Stimulated activated CD4-positive, alpha-beta T cell treated with anti-CD3 and anti-CD28 coated beads, TNF-alpha, amount 100 ng/mL, for 4 hours (primary cell): ENCODE results near the gene LRGUK.
"Not testable (repeated sequence)": the region's sequence is repeated elsewhere in the genome, so short reads cannot be mapped to it uniquely, and the experiment has no call there.

Experiments
- DNase-seq, 3 experiments: peaks; one replicate each; pipeline ENCODE4 v3.0.0-alpha.2; 2020; ENCODE audit warnings: low read depth in 3 of 3

Gene LRGUK

DNA sequence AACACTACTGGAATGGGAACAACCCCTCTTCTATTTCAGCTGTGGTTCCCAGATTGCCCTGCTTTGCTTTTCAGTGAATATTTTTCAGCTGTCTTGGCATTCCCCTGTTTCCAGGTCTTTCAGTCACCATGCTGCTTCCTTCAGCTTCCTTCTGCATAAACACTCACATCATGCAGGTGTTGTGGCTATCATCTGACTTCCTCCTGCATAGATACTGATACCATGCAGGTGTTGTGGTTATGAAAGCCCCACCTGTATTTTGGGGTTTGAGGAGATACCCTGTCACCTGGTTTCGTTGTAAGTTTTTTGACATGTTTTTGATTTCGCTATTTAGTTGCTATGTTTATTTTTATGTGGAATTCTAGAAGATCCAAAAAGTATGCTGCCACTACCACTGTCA, 118.1 kb downstream of the LRGUK start:
- no peak for DNase-seq

DNA sequence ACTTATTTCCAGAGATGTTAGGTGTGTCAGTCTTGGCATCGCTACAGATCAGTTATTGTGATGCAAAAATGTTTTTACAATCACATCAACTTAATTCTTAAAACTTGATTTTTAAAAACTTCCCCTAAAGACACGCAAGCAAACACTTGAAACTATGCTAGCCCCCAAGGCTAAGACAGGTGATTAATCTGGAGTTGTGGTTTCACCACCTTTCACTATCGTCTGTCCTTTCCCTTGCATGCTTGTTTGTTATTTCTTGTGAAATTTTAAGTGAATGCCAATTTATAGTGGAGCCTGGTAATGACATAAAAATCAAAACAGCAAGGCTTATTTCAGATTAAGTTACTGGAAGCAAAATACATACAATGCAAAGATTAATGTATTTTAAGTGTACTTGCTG, 119.2 kb downstream of the LRGUK start:
- DNase-seq, result no peak

DNA sequence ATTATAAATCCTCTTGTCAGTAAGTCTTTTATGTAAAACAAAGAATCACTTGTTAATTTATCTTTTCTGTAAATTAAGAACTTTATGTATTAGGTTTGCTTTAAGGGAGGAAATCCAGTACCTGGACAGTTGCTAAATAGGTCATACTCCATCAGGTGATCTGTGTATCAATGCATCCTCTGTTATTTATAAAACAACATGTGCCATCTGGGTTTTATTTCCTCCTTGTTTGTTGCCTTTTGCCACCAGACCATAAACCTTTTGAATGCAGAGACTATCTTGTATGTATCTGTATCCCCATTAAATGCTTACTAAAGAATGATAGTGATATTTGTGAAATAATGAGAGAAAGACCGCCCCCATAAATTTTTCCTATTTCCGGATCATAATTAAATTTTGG, 119.6 kb downstream of the LRGUK start:
- no peak for DNase-seq

DNA sequence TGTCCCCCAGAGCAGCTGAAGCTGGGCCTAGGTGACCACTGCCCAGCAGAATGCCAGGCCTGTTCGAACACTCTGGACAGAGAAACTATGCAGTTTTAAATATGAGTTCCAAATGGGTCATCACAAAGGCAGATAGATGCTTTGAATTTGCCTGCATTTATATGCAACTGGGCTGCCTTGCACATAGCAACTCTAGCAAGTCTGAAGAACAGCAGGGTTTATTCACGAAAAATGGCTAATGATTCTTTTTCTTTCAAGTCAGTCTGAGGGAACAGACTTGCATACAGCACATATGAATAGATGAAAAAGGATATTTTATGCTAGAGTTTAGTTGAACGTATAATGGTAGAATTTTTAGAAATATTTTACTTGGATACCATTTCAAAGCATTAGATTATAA, 121.1 kb downstream of the LRGUK start:
- DNase-seq, result no peak

DNA sequence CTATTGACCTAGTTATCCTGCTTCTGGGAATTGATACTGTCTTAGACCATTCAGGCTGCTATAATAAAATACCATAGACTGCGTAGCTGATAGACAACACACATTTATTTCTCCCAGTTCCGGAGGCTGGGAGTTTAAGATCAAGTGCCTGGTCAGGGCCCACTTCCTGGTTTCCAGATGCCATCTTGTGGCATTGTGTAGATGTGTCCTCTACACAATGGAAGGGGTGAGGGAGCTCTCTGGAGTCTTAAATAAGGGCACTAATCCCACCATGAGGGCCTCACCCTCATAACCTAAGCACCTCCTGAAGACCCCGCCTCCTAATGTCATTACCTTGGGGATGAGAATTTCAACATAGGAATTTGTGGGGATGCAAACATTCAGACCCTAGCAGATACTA, 127.2 kb downstream of the LRGUK start:
- no peak for DNase-seq

DNA sequence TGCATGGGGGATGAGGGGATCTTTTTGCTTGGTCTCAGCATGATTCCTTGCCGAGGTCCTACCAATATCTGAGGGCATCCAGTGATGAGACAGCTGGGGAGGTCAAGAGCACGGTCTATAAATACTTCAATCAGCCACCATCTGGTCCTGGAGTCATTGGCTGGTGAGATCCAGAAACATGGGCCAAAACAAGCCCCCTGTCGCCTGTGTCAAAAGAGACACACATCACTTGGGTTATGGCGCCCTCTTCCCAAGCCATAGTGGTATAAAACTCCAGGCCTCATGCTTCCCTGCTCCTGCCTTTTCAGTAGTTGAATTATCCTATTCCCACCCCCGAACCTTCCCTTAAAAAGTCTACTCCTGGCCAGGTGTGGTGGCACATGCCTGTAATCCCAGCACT, 128.7 kb downstream of the LRGUK start:
- DNase-seq, result no peak

DNA sequence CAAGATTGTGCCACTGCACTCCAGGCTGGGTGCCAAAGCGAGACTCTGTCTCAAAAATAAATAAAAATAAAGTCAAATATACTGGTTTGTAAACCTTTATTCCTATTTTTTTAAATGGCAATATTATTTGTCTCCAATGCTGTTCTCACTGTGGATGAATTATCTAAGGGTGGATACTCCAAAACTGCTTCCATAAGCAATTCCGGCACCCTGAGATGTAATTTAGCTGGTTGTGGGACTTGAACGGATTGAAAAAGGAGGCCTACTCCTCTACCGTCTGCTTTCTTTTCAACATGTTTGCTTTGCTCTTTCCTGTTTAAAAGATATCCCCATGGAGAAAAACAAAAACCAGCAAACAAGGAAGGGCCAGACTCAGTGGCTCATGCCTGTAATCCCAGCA, 135.2 kb downstream of the LRGUK start:
- no peak for DNase-seq

DNA sequence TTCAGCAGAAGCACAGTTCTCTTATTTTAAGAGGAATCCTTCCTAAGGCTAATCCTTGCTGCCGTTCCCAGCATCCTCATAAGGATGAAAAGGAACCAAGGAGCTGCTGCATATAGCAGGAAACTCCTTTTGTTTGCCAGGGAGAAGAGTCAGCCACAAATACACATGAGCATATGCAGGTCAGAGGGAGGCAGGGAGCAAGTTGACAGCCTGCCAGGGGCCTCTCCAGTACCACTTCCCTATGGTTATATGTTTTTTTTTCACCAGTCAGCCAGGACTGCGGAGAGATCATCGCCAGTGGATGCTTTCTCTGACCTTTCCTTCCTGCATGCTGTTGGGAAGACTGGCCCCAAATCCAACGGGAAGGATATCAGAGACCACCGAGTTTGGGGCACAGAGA, 149.8 kb downstream of the LRGUK start:
- no peak for DNase-seq

DNA sequence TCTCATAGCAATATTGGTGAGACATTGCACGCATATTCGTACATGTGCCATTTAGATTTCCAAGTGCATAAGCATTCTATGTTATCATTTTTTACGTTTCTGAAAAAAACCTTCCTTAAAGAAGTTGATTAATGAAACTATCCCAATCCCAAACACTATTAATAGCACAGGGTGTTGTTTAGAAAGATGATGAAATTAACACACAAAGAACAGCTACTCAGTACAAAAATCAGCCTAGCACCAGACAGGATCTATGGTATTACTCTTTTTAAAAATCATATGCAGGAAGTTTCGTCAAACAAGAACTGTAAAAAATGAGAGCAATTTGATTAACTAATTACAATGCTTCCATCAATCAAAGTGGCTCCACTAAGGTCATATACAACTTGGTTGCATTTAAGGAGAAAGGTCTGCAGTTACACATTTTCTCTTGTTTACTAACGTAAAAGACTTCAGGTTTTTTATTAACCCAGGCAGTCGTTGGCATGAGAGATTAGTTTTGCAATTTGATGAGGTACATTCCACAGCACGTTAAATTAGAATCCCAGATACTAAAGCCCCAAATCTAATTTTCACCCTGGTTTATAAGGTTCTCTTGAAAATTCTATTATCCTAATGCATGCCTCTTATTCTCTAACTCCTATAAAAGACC, 151.5 kb downstream of the LRGUK start:
- DNase-seq, result no peak

DNA sequence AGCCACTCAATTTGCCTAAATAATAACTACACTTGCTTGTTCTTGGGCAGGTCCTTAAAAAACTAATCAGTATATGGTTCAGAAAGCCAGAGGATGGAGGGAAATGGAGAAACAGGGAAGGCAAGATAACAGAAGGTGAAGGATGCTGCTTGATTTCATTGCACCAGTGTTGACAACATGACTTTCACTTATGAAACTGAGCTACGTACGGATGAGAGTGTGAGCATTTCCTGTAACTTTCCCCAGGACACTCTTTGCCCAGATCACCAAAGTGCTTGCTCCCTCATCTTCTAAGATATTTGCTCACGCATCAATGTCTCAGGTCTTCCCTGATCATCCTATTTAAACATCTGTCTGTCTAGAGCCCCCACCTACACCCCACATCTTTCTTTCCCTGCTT, 152.2 kb downstream of the LRGUK start:
- DNase-seq, result no peak

DNA sequence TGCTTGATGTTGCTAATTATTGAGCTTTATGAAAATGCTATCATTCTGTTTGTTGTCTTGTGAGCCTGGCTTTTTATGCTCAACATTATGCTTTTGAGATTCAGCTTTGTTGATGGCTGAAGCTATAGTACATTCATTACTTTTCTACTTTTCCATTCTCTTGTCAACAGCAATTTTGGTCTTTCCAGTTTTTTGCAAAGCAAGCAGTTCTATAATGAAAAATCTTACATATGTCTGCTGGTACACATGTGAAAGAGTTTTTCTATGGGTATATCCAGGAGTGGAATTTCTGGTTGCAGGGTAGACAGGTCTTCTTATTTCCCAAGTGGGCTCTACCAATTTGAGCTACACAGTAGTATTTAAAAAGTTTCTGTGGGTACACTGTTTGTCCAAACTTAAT, 152.8 kb downstream of the LRGUK start:
- DNase-seq, result no peak

DNA sequence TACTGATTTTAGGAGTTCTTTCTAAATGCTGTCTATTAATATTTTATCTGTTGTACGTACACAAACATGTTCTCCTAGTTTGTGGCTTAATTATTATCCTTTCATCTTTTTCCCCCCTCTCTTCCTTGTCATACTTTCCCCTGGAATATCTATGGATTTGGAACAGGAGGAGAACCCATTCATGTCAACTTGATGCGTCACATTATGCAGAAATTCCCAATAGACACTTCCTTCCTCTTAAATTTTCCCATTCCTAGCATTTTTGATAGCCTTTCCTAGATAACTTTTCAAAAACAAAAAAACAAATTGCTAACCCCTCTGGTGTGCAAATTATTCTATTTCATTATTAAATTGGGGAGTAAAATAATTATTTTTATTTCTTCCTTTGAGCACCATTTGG, 153.4 kb downstream of the LRGUK start:
- DNase-seq, result no peak

DNA sequence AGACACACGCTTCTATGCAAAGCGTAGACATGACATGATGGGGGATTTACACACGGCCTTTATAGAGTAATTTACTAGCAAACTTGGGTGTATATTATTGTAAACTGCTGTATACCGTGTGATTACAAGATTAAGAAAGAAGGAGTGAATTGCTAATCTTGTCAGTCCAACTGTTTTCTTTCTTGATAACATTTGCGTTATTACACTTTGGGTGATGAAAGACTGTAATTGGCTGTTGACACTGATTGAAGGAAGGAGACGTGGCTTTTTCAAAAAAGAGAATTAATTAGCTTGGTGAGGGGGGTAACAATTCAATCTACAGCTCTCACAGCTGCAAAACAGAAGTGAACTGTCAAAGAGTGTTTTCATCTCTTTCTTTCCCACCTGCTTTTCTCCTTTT, 156.9 kb downstream of the LRGUK start:
- DNase-seq, result no peak

DNA sequence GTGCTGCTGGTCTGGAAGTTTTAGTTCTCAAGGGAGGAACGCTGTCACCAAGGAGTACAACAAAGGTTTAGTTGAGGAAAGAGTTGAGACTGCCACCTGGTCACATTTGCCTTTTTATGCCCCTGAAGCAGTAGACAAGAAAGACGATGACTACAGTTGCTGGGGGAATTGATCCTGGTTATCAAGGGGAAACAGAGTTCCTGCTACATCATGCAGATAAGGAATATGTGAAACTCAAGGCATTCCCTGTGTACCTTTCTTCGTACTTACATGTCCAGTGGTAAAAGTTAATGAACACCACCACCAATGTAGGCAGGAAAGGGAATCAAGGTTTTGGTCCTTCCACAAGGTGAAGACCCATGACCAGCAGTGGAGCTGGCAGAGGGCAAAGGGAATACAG, 157.8 kb downstream of the LRGUK start:
- no peak for DNase-seq

DNA sequence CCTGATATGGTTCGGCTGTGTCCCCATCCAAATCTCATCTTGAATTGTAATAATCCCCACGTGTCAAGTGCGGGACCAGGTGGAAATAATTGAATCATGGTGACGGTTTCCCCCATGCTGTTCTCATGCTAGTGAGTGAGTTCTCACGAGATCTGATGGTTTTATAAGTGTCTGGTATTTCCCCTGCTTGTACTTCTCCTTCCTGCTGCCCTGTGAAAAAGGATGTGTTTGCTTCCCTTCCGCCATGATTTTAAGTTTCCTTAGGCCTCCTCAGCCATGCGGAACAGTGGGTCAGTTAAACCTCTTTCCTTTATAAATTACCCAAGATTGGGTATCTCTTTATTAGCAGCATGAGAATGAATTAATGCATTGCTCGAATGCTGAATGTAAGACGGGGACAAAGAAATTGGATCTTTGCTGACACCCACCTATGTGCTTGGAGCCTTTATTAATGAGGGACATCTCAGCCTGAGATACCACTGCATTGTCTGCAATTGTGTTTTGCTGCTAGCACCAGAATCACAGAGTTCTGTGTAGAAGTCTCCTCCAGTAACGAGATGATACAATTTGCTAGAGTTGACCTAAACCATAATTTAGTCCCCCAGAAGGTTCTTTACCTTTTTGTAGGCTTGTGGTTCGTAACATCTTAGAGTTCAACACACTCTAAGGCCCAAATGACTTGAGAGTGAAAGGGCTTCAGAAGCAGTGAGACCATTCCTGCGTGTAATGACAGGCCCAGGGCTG, 160.9 kb downstream of the LRGUK start:
- no peak for DNase-seq

DNA sequence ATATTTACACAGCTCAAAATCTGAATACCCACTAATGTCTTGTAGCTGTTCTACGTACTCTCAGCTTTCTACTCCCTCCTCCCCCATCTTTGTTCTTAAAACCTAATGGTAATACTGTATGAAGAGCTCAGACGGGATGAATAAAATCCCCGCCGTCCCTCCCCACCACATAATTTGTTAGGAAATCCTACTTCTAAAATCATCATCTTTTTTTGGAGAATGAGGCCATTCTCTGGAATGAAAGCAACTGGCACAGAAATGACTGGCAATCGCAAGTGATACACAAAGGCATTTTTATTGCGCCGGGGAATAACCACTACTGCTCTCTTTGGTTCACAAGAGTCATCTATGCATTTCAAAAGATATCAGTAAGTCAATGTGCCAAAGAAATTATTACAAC, 162.3 kb downstream of the LRGUK start:
- DNase-seq, result no peak

DNA sequence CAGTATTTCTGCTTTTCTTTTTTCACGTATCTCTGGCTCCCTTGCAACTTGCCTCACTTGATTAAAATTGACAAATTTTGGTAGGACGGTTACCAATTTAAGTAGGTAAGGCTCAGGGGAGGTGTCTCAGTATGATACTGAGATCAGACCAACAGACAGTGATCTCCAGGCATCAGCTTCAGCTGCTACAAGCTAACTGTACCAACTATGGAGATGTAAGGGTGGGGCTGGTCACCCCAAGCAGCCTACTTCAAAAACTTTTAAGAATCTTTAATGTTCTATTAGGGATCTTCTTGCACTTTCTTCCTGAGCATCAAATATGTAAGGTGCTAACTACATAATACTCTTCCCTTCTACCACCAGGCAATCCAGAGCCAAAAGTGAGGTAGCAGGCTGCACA, 162.7 kb downstream of the LRGUK start:
- no peak for DNase-seq

DNA sequence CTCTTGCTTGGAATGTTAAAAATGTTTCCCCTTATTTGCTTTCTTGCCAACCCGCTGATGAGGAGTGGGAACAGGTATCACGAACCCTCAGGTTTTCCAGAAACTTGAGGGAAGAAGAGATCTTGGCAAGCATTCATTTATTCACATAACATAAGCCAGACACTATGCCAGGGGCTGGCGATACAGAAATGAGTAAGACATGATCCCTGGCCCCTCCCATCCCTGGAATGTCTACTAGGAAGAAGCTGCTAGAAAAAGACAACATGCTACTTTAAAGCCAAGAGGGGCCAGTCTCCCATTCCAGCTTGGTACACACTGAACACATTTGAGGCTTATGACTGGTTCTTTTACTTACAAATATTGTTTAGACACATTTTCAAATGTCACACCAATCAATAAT, 163.1 kb downstream of the LRGUK start:
- DNase-seq, result no peak

DNA sequence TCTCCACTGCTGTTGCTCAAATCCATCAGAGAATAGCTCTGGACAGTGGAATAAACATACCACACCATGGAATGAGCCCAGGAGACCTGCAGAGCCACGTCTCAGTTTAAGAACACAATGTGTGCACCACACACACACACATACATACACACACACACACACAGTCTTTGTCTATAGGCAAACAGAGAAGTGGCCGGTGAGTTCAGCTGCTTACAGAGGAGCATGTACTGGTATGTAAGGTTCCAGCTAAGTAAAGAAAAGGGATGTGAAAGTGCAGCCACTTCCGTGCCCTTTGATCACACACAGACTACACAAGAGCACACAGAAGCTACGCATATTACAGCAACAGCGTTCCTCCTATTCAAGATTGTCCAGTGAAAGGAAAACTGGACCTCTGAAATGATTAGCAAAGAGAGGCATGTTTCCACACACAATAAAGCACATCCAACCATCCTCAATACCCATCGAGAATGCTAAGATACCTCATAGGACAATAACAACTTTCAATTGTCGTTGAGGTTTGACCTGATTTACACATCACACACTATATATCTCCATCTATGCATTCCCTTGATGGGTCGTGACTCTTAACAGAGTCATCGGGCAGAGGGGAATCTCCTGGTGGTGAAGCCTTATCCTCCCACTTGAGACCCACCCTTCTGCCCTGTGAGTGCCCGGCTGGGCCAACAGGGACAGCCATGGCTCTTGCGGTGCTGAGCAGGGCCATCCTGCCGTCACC, 166.0 kb downstream of the LRGUK start:
- no peak for DNase-seq

DNA sequence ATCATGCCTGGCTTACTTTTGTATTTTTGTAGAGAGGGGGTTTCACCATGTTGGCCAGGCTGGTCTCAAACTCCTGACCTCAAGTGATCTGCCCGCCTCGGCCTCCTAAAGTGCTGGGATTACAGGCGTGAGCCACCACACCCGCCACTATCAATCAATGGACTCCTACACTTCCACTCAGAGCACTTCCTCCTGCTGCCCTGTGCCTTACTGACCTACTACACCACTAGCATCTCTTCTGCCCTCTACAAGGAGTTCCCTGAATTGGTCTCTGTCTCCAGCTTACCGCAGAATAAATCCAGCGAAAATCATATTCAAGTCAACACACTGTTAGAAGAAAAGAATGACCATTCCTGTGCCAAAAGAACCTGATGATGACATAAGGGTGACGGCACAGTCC, 168.8 kb downstream of the LRGUK start:
- DNase-seq, result not testable (repeated sequence)

DNA sequence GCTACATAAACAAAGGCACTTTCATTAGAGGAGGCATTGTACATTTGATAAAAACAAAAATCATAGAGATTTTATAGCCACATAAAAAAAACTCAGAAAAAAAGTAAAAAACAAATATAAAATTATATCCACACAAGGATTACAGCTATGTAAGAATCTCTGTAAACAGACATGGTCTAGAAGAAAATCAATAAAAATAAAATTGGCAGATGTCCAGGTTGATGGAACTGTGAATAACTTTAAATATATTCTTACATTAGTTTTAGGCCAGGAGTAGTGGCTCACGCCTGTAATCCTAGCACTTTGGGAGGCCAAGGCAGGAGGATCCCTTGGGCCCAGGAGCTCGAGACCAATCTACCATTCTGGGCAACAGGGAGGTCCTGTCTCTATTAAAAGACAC, 170.3 kb downstream of the LRGUK start:
- no peak for DNase-seq

DNA sequence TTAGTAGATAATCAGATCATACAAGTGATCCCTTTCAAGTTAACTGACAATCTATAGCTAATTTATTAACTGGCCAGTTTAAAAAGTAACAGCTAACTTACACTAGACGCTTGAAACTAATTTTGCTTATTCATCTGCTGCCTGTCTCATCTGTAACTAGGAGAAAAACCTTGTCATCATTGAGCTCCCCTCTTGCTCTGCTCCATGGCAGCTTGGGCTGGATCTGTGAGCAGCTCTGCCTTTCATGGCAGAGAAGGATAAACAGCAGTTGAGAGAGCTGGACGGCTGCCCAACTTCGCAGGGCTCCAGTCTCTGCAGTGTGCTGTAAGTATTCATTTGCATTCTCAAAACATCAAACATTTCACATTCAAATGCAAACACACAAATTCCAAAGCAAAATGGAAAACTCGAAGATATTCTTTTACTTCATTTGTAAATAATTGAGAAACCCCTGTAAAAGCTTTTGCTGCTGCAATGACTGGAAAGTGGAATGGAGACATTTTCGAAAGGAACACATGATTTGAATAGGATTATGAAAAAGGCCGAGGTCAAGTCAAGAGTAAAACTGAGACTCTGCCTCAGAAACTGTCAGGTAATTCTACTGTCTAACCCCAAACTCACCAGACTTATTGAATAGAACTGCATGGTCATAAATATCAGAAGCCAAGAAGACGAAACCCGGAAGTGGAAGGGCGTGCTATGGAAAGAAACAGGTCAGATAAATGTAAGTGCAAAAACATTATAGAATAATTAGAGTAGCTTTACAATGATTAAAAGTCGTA, 172.0 kb downstream of the LRGUK start:
- DNase-seq, result no peak
